ENCODE data around the gene MMP25.

Gene MMP25

GRCh38 chr16:3045758-3046640 is at the start of gene MMP25:
MMP25 (plus strand) TSS chr16:3046561; CDS start chr16:3046918, 357 bp downstream.
- DNase-seq (ENCODE audit: low read depth) = no peak

DNA sequence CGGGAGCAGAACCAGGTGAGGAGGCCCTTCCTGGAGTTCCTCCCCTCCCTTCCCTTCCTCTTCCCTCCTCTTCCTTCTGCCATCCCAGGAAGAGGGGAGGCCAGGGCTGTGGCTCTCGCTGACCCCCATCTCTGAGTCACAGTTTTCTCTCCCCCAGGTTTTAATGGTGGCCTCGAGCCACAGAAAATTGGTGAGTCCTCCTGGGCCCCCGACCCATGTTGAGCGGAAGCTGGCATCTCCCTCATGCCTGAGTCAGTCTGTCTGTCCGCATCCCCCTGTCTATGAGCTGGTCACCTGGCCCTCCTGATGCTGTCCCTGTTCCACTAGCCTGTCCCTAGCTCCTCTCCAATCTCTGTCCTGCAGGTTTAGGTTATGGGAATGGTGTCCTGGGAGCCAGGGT is 46.4 kb upstream of the MMP25 start:
- DNase-seq (ENCODE audit: low read depth) = no peak

- DNase-seq (ENCODE audit: low read depth) = no peak
These were observed 45.8 kb upstream of the MMP25 start for GRCh38 chr16:3000540-3000939.

DNA sequence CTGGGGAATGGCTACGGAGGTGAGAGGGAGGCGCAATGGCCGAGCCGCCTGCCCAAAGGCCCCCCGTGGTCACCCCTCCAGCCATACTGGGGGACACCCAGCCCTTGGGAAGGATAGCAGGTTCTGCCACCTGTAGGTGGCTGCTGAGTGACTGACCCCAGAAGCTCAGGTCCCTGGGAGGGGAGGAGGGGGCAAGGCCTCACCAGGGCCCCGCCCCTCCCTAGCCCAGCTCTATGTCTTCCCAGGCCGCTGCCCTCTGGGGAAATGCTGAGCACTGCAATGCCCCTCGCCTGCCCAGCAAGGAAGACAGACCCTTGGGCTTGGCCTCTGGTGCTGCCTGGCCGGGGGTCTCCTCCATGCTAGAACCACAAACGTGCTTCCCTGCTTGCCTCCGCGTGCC is 45.0 kb upstream of the MMP25 start:
- no peak for DNase-seq (ENCODE audit: low read depth)

GRCh38 chr16:3003582-3004270 is 42.6 kb upstream of the MMP25 start:
- DNase-seq (ENCODE audit: low read depth) = peak; percentile 99

DNA sequence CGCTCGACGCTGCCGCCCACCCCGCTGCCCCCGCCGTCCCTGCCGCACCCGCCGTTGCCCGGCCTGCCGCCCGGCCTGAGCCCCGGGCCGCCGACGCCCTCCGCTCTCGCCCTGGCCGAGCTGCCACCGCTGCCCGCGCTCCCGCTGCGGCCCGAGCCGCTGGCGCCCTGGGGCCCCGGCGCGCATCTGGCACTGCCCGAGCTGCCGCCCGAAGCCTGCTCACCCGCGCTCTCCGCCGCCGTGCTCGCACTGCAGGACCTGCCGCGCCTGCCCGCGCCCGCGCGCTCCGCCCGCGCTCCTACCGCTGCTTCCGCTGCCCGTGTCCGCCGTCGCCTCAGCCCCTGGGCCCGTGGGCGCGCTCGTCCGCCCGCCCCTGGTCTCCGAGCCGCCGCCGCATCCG is 42.0 kb upstream of the MMP25 start:
- DNase-seq (ENCODE audit: low read depth) = no peak

DNA sequence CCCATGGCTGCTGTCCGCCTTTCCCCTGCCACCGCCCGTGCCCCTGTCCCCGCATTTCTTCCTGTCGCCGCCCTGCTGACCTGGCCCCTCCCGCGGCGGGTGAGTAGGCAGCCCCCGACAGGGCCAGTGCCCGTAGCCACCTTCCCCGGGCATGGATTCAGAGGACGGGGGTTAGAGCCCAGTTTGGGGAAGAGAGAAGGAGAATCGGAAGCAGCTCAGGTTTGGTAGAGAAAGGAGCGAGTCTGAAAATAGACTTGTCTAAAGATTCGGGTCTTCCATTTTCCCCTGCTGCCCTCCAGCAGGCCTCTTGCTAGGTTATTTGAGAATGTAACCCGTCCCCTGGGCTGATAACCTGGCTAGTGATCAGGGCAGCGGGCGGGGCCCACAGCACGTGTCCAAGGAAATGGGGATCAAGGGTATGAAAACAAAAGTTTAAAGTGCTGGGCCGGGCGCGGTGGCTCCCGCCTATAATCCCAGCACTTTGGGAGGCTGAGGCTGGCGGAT is 41.5 kb upstream of the MMP25 start:
- no peak for DNase-seq (ENCODE audit: low read depth)

GRCh38 chr16:3007059-3007956 is 39.1 kb upstream of the MMP25 start:
- DNase-seq (ENCODE audit: low read depth) = no peak

GRCh38 chr16:3007957-3008689 is 38.2 kb upstream of the MMP25 start:
- DNase-seq (ENCODE audit: low read depth) = no peak

DNA sequence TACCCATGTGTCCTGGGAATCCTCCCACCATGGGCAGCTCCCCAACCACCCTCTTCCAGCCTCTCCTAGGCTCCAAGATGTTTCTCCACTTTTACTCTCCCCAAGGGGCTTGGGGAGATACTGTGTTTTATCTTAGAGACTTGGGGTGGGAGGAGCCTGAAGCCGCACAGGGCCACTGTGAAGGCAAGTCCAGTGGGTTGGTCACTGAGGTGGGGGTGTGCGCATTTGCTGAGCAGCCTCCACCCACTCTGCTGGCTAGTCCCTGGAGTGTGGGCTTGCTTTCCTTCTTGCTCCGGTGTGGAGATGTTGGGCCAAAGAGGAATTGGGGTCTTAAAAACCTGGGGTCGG is 37.7 kb upstream of the MMP25 start:
- DNase-seq (ENCODE audit: low read depth) = no peak

- DNase-seq (ENCODE audit: low read depth) = peak; percentile 27
These were observed 36.6 kb upstream of the MMP25 start for GRCh38 chr16:3009568-3010390.

- no peak for DNase-seq (ENCODE audit: low read depth)
These were observed 35.9 kb upstream of the MMP25 start for GRCh38 chr16:3010510-3010909.

DNA sequence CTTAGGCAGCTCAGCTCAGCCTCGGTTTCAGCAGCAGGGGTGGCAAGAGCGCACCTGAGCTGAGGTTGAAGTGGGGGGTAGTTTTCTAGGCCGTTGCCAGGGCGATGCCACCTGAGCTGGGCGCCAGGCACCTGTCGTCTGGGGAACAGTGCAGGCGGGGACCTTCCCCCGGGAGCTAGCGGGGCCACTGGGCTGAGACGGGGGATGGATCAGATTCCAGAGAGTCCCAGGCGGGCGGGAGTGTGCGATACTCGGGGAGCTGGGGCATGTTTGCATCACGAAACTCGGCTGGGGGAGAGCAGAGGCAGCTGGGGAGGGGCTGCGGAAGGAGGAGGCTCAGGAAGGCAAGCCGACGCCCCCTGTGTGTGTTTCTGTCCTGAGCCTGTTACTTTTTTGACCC is 34.1 kb upstream of the MMP25 start:
- no peak for DNase-seq (ENCODE audit: low read depth)

GRCh38 chr16:3012828-3013420 is 33.4 kb upstream of the MMP25 start, which contains the start of gene CLDN9:
CLDN9 (plus strand) TSS chr16:3012923; CDS start chr16:3013363, 440 bp downstream.
- DNase-seq (ENCODE audit: low read depth) = no peak

DNA sequence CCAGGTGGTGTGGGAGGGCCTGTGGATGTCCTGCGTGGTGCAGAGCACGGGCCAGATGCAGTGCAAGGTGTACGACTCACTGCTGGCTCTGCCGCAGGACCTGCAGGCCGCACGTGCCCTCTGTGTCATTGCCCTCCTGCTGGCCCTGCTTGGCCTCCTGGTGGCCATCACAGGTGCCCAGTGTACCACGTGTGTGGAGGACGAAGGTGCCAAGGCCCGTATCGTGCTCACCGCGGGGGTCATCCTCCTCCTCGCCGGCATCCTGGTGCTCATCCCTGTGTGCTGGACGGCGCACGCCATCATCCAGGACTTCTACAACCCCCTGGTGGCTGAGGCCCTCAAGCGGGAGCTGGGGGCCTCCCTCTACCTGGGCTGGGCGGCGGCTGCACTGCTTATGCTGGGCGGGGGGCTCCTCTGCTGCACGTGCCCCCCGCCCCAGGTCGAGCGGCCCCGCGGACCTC is 32.8 kb upstream of the MMP25 start:
- DNase-seq (ENCODE audit: low read depth) = no peak

DNA sequence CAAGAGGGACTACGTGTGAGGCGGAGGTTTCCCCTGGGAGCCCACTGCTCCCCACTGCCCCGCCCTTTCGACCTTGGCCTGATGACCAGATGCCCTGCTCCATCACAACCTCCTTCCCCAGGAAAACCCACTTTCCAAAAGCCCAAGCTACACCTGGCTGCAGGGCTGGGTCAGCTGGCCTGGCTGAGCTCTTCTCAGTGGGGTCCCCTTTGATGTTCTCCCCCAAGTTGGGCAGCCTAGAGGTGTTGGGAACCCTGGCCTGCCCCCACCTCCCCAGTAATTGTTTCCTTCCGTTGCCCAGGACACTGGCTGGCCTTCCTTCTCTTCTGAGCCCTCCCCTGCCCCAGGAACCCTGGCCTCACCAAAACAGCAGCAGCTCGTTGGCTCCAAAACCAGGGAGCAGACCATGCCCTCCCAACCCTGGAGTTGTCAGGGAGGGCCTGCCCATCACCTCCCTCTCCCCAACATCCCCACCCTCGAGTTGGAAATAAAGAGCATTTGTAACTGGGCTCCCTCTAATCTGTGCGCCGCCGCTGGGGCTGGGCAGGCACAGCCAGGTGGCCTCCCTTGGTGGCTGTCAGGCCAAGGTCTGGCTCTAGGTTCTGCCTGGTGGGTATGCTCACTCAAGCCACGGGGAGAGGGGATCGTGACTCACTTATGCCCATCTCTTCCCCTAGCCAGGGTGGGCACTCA is 32.2 kb upstream of the MMP25 start:
- DNase-seq (ENCODE audit: low read depth) = no peak

DNA sequence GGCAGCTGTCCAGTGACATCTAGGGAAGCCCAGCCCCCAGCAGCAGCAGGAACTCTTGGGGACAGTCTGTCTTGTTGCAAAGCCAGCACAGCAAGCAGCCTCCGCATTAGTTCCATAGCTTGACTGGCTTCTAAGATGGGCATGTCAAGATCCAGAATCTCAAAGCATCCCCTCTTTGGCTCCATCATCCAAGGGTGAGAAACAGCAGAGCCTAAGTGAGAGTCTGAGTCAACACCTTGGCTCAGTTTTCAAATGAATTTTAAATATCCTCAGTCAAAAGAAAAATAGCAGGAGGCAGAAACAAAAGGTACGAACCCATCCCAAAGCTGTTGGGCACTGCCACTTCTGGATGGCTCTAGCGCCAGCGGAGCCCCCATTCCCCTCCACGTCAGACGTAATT is 31.4 kb upstream of the MMP25 start:
- DNase-seq (ENCODE audit: low read depth) = no peak

GRCh38 chr16:3015865-3016521 is 30.4 kb upstream of the MMP25 start:
- DNase-seq (ENCODE audit: low read depth) = no peak

GRCh38 chr16:3017344-3017743 is 29.0 kb upstream of the MMP25 start:
- DNase-seq (ENCODE audit: low read depth) = no peak

All from iris pigment epithelial cell (primary cell).